BLaER1 treated with 17β-estradiol and CSF1 and Interleukin-3, amounts not matched to agents 10 nM and 100 nM (cell line): ENCODE measurements around the gene ARMC8.

Experiments
- H3K27ac ChIP-seq, 11 experiments: shearing (Covaris generic); formaldehyde crosslinking; 2 replicates each; pipeline ENCODE4 v1.8.1; 2022
- H3K27me3 ChIP-seq, 11 experiments: shearing (Covaris generic); formaldehyde crosslinking; 2 replicates each; pipeline ENCODE4 v1.8.1; 2022
- H3K36me3 ChIP-seq, 11 experiments: shearing (Covaris generic); formaldehyde crosslinking; 2 replicates each; pipeline ENCODE4 v1.8.1; 2022
- H3K4me1 ChIP-seq, 10 experiments: shearing (Covaris generic); formaldehyde crosslinking; 2 replicates each; pipeline ENCODE4 v1.8.1; 2022
- H3K4me2 ChIP-seq, 11 experiments: shearing (Covaris generic); formaldehyde crosslinking; 2 replicates each; pipeline ENCODE4 v1.8.1; 2022
- H3K4me3 ChIP-seq, 10 experiments: shearing (Covaris generic); formaldehyde crosslinking; 2 replicates each; pipeline ENCODE4 v1.8.1; 2022
- H3K9ac ChIP-seq, 11 experiments: shearing (Covaris generic); formaldehyde crosslinking; 2 replicates each; pipeline ENCODE4 v1.8.1; 2022
- H3K9me3 ChIP-seq, 11 experiments: shearing (Covaris generic); formaldehyde crosslinking; replicated peaks in 1 of 11; 2 replicates each; pipeline ENCODE4 v1.8.1; 2022
- H4K20me1 ChIP-seq, 11 experiments: shearing (Covaris generic); formaldehyde crosslinking; 2 replicates each; pipeline ENCODE4 v1.8.1; 2022
- Cebpa-rat ChIP-seq, 11 experiments: shearing (Covaris generic); IDR thresholded peaks; 2 replicates each; pipeline ENCODE4 v1.8.1; 2022

The ARMC8 gene

DNA sequence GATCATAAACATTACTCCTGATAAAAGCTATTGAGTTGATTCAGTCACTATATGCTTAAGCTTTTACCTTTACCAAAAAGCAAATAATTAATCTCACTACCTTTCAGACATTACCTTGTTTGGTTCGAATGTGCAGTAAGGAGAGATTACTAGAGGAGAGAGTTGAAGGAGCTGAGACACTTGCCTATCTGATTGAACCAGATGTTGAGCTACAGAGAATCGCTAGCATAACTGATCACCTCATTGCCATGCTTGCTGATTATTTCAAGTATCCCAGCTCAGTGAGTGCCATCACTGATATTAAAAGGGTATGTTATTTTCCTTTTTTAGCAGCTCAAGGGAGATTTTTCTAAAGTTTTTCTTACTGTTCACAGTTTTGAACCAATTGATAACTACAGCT is 54.6 kb downstream of the ARMC8 start:
- Histone ChIP-seq H3K4me2 (no peak overlapping the region), H3K4me1 (no peaks in the 10 kb centered on the region), H3K27me3 (no peaks in the 10 kb centered on the region), H3K4me3 (no peak overlapping the region), H3K36me3 (peaks cover 88 to 100% (median 96%) of the 10 kb centered on the region in 11 experiments), H3K27ac (no peak overlapping the region), H3K9me3 (no peaks in the 10 kb centered on the region), H4K20me1 (no peaks in the 10 kb centered on the region), H3K9ac (no peak overlapping the region)
- TF ChIP-seq Cebpa-rat (IDR thresholded peaks at IDR 0.05): no peak

DNA sequence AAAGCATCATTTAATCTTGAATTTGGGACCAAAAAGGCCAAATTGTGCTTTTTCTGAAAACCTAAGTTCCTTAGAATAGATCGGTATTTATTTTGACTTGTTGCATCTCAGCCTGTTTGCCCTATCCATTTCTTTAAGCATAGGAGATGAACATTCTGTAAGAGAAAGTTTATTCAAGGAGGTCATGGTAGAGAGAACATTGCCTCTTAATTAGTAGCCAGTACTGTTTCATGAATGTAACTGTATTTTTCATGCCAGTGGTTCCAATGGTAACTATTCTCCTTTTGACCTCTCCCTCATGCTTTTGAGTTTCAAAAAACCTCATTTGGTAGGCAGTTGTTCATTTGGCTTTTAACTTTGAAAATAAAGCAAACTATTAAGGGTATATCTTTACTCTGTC is 55.4 kb downstream of the ARMC8 start:
- Histone ChIP-seq H3K27ac (no peak overlapping the region), H3K36me3 (peaks cover 85 to 100% (median 93%) of the 10 kb centered on the region in 11 experiments), H3K4me3 (no peak overlapping the region), H4K20me1 (no peaks in the 10 kb centered on the region), H3K4me1 (no peaks in the 10 kb centered on the region), H3K27me3 (no peaks in the 10 kb centered on the region), H3K9ac (no peak overlapping the region), H3K4me2 (no peak overlapping the region), H3K9me3 (no peaks in the 10 kb centered on the region)
- TF ChIP-seq Cebpa-rat (IDR thresholded peaks at IDR 0.05): no peak

DNA sequence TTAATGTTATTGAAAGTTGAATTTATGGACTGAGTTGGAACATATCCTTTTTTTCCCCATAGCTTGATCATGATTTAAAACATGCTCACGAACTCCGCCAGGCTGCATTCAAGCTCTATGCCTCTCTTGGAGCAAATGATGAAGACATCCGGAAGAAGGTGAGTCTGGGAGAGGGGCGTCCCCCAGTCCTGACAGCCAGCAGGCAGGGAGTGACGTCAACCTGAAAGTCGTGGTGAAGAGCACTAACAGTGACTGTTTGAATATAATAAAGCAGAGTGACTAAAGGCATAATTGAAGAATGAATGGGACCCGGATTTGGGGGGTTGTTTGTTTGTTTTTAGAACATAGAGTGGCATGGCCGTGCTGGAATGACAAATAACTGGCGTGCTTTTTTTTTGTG is 57.9 kb downstream of the ARMC8 start:
- Histone ChIP-seq H3K4me1 (no peaks in the 10 kb centered on the region), H3K36me3 (peaks cover 76 to 99% (median 92%) of the 10 kb centered on the region in 11 experiments), H3K27ac (no peak overlapping the region), H3K27me3 (no peaks in the 10 kb centered on the region), H4K20me1 (no peaks in the 10 kb centered on the region), H3K9ac (no peak overlapping the region), H3K4me2 (no peak overlapping the region), H3K9me3 (no peaks in the 10 kb centered on the region; a peak in 1 of 22 replicates), H3K4me3 (no peak overlapping the region)
- TF ChIP-seq Cebpa-rat (IDR thresholded peaks at IDR 0.05): no peak

DNA sequence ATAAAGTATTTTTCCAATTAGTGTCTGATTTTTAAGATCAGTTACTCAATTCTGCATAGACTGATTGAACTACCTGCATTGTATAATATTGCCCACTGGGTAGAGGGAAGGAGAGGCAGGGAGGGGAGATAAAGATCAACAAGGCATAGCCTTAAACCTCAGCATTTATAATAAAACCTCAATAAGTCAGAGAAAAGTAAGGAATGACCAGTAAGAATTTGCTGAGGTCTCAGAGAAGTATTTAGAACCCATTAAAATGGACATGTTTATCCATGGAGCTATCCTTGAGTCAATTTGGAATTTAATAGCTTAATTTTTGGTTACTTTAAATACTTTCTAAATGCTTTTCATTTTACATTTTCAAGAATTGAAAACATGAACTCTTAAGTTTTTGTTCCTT is 62.5 kb downstream of the ARMC8 start:
- H3K4me2 ChIP-seq: no peak overlapping the region
- H4K20me1 ChIP-seq: no peaks in the 10 kb centered on the region
- no peak overlapping the region for H3K27ac ChIP-seq
- peaks cover 45 to 68% (median 59%) of the 10 kb centered on the region in 11 experiments for H3K36me3 ChIP-seq
- H3K4me1 ChIP-seq: no peaks in the 10 kb centered on the region
- no peak overlapping the region for H3K9ac ChIP-seq
- H3K4me3 ChIP-seq: no peak overlapping the region
- no peaks in the 10 kb centered on the region; a peak in 1 of 22 replicates for H3K9me3 ChIP-seq
- no peak for TF ChIP-seq Cebpa-rat (IDR thresholded peaks at IDR 0.05)
- no peaks in the 10 kb centered on the region for H3K27me3 ChIP-seq

DNA sequence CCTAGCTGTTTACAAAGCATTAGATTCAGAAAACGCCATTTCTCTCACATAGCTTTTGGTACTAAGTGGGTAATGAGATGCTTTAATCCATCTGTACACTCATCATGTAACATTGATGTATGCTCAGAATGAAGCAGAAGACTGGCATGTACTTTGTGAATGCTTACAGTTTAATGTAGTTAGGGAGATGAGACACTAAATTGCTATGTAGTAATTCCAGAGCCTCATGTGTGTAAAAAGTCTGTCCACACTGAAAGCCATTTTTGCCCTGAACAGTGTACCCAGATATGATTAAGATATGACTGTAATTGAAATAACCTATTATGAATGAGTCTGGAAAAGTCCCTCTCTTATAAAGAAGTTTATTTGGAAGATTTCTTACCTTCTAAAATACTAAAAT is 66.5 kb downstream of the ARMC8 start:
- Histone ChIP-seq H3K27me3 (no peaks in the 10 kb centered on the region), H3K4me1 (no peaks in the 10 kb centered on the region), H3K9me3 (no peaks in the 10 kb centered on the region; a peak in 1 of 22 replicates), H3K9ac (no peak overlapping the region), H3K4me2 (no peak overlapping the region), H4K20me1 (no peaks in the 10 kb centered on the region), H3K27ac (no peak overlapping the region), H3K4me3 (no peak overlapping the region), H3K36me3 (peaks cover 9 to 43% (median 35%) of the 10 kb centered on the region in 11 experiments)
- TF ChIP-seq Cebpa-rat (IDR thresholded peaks at IDR 0.05): no peak

DNA sequence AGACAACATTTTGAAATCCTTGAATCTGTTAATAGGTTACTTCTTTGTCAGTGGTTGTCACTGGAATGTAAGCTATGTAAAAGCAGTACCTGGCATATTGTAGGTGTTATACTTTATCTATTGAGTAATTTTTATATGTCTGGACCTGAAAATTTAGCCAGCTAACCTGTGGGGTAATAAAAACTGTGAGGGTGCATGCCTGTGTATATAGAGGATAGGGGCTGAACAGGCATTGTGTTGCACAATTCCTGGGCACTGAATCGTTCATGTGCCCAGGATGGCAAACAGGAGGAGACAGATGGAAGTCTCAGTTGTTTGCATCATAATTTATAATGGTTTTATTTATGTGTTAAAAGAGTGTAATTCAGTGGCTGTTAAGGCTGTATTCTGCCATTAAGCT is 67.1 kb downstream of the ARMC8 start:
- H3K27me3 ChIP-seq: no peaks in the 10 kb centered on the region
- peaks cover 10 to 41% (median 33%) of the 10 kb centered on the region in 11 experiments; a peak in 21 of 22 replicates for H3K36me3 ChIP-seq
- TF ChIP-seq Cebpa-rat (IDR thresholded peaks at IDR 0.05): no peak
- H3K9ac ChIP-seq: no peak overlapping the region
- no peak overlapping the region for H3K4me2 ChIP-seq
- no peaks in the 10 kb centered on the region for H3K4me1 ChIP-seq
- H3K9me3 ChIP-seq: no peaks in the 10 kb centered on the region; a peak in 1 of 22 replicates
- no peaks in the 10 kb centered on the region for H4K20me1 ChIP-seq
- H3K4me3 ChIP-seq: no peak overlapping the region
- no peak overlapping the region for H3K27ac ChIP-seq

DNA sequence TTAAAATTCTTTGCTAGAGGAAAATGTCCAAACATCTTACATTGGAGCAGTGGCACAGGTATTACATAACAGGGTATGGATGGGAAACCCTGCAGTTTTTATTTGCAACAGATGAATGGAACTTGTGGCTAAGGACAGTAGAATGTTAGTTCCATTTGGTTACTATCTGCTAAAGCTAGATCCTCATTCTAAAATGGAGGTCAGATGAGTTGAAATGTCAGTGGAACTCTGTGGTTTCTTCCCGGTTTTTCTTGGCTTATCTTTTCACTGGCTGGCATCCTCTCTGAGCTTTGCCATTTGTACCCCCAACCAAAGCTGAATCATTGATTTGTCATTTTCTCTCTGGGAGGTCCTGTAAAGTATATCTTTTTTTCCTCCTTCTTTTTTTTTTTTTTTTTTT is 68.9 kb downstream of the ARMC8 start:
- H3K4me2 ChIP-seq: no peak overlapping the region
- no peak overlapping the region for H3K27ac ChIP-seq
- no peaks in the 10 kb centered on the region for H3K9me3 ChIP-seq
- no peaks in the 10 kb centered on the region for H3K4me1 ChIP-seq
- H3K27me3 ChIP-seq: no peaks in the 10 kb centered on the region
- peaks cover 13 to 37% (median 26%) of the 10 kb centered on the region in 11 experiments; a peak in 20 of 22 replicates for H3K36me3 ChIP-seq
- H3K9ac ChIP-seq: no peak overlapping the region
- no peak for TF ChIP-seq Cebpa-rat (IDR thresholded peaks at IDR 0.05)
- no peak overlapping the region for H3K4me3 ChIP-seq
- no peaks in the 10 kb centered on the region for H4K20me1 ChIP-seq

DNA sequence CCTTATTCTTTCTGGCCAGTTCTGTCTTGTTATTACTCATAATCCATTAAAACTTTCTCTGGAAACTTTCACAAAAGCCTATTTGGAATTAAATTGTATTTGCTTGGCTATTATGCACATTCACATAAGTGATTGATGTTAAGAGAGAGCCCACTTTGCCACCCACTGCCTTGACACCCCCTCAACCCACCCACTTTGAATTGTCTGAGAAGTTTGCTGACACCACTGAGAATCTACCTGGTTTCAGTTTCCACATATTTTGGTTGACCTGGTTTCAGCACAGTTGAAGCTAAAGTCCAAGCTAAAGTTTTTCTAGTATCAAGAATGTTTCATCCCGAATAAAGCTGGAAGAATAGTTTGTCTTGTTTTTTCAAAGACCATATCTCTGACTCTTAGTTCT is 70.9 kb downstream of the ARMC8 start:
- no peak overlapping the region for H3K4me3 ChIP-seq
- no peak for TF ChIP-seq Cebpa-rat (IDR thresholded peaks at IDR 0.05)
- no peaks in the 10 kb centered on the region for H3K27me3 ChIP-seq
- H4K20me1 ChIP-seq: no peaks in the 10 kb centered on the region
- no peak overlapping the region for H3K4me2 ChIP-seq
- no peak overlapping the region for H3K27ac ChIP-seq
- peaks cover 10 to 42% (median 21%) of the 10 kb centered on the region in 11 experiments; a peak in 16 of 22 replicates for H3K36me3 ChIP-seq
- no peaks in the 10 kb centered on the region for H3K4me1 ChIP-seq
- H3K9ac ChIP-seq: no peak overlapping the region
- no peaks in the 10 kb centered on the region for H3K9me3 ChIP-seq

DNA sequence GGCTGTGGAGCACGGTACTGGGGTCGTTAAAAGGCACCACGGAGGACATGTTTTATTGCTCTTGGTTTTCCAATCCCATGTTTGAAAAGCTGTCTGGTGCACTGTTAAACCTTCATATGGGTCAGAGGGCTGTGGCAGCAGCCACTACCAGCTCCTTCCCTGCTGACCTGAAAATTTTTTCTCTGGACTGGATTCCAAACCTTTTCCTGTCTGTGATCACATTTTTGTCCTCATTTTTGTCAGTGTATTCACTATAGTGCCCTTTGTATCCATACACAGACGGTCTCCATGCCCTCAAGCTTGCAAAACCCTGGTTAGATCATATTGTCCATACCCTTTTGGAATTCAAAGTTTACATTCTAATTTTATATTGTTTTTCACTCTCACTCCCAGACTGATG is 72.0 kb downstream of the ARMC8 start:
- H3K4me3 ChIP-seq: no peak overlapping the region
- no peaks in the 10 kb centered on the region for H3K27me3 ChIP-seq
- no peak overlapping the region for H3K27ac ChIP-seq
- no peaks in the 10 kb centered on the region for H4K20me1 ChIP-seq
- no peaks in the 10 kb centered on the region for H3K9me3 ChIP-seq
- H3K4me2 ChIP-seq: no peak overlapping the region
- H3K36me3 ChIP-seq: peaks cover 13 to 52% (median 32%) of the 10 kb centered on the region in 11 experiments; a peak in 17 of 22 replicates
- no peaks in the 10 kb centered on the region for H3K4me1 ChIP-seq
- no peak for TF ChIP-seq Cebpa-rat (IDR thresholded peaks at IDR 0.05)
- no peak overlapping the region for H3K9ac ChIP-seq

DNA sequence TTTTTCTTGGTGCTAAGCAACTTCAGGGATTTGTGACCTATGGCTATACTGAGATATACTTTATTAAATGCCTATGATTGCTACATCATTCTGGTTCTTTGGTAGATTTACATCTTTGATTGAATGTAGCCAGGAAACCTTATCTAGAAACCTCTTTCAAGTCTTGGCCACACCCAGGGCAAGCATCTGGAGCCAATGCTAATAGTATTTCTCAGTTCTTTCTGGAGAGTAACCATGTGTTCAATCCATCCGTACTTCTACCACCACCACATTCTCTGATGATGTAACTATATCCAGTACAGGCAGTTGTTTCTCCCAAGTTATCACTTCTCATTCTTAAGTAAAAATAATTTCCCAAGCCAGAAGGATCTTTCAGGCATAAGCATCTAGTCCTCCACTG is 73.5 kb downstream of the ARMC8 start:
- no peaks in the 10 kb centered on the region for H3K4me1 ChIP-seq
- H3K27me3 ChIP-seq: no peaks in the 10 kb centered on the region
- peaks cover 28 to 67% (median 44%) of the 10 kb centered on the region in 11 experiments for H3K36me3 ChIP-seq
- no peak for TF ChIP-seq Cebpa-rat (IDR thresholded peaks at IDR 0.05)
- no peak overlapping the region for H3K9ac ChIP-seq
- no peak overlapping the region for H3K27ac ChIP-seq
- no peak overlapping the region for H3K4me3 ChIP-seq
- H3K9me3 ChIP-seq: no peaks in the 10 kb centered on the region
- H3K4me2 ChIP-seq: no peak overlapping the region
- no peaks in the 10 kb centered on the region for H4K20me1 ChIP-seq
